Medulla oblongata (tissue), 1 donor: ENCODE results near the gene SESN3.
"Not testable (repeated sequence)": the region's sequence is repeated elsewhere in the genome, so short reads cannot be mapped to it uniquely, and the experiment has no call there.

Experiments
- DNase-seq: peaks from one replicate; pipeline ENCODE4 v3.0.0-alpha.2; 2015; ENCODE audit errors: extremely low spot score

Gene SESN3

DNA sequence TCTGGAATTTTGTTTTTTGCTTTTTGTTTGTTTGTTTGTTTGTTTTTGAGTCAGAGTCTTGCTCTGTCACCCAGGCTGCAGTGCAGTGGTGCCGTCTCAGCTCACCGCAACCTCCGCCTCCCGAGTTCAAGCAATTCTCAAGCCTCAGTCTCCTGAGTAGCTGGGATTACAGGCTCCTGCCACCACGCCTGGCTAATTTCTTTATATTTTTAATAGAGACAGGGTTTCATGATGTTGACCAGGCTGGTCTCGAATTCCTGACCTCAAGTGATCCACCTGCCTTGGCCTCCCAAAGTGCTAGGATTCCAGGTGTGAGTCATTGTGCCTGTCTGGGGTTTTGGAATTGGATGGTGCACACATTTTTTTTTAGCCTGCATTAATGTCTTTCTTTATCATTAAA, 20.9 kb upstream of the SESN3 start:
- DNase-seq = not testable (repeated sequence)

DNA sequence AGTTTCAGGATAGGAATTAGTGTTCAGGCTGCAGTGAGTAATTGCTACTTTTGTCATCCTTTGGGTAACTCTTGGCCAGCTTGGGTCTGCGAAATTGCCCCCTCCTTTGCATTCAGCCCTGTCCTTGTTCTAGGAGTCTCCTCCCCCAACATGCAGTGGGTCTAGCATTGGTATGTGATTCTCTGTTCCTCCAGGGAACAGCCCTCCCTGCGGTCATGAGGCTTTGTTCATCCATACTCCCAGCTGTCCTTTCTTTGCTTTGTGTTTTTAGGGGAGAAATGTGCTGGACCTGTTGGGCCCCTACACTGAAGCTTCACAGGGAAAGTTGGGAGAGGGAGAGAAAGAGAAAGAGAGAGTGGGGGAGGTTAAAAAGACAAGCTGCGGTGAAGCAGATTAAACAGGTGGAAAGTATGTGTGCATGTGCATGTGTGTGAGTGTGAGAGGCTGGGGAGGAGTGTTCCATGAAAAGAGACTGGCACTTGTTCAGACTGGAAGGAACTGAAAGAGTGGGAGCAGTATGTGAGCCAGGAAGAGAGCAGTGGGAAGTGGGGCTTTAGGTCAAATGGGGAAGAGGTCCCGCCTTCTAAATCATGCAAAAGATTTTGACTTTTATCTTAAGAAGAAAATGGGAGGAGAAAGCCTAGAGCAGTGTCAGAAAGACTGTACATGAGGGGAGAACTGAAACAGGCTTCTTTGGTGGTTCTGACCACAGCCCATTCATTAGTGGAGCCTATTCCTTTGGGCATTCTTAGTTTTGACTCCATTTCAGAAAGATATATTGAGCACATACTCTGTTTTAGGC, 17.9 kb upstream of the SESN3 start:
- DNase-seq = peak; percentile 24

DNA sequence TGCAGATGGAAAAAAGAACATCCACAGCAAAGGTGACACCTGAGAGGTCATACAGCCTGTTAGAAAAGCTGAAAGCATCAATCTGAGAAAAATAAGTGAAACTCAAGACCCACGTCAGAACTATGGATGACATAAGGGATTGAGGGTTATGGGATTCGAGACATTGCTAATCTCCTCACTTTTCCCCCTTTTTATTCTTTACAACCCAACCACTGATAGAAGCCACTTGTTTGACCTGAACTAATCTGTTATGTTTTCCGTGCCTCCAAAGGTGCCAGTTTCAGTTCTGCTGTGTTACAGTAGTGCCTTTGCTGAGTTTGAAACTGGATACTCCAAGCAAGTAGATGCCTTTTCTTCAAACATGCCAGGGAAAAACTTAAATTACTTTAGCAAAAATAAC, 16.9 kb upstream of the SESN3 start:
- DNase-seq = no peak

DNA sequence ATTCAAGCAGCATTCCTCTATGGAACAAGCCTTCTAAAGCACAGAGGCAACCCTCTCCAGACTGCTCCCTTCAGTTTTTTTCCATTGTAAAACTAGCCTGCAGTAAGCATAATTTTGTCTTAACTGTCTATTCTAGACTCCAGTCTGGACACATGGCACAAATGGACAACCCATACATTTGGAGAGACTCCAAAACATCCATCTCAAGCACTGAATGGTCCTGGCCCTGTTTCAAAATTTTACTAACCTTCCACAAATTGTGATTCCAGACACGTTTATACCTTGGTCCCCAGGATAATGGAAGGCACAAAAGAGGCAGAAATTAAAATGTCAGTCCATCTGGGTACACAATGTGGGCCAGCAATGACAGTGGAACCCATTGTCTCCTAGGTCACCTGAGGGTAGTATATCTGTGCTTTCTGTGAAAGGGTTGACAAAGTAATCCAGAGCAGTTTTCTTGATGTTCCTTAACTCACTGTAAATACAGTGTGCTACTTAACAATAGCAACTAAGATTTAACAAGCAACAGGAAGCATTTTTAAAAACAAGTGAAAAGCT, 16.2 kb upstream of the SESN3 start:
- no peak for DNase-seq

DNA sequence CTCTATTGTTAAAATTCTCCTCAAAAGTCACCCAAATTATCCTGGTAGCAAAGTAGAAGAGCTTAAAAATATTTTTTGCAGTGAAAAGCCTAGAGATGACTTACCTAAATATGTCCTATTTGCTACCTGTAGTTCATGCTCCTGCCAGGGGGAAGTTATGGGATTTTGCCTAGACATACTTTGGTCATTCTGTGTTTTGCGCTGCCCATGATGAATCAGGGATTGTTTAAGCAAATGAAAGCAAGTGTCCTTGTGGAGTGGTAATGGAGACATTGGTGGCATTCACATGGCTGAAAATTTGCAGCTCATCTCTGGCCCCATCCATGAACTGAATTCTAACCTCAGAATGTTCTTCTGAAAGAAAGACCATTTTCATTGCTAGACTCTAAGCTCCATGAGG, 14.6 kb upstream of the SESN3 start:
- no peak for DNase-seq

DNA sequence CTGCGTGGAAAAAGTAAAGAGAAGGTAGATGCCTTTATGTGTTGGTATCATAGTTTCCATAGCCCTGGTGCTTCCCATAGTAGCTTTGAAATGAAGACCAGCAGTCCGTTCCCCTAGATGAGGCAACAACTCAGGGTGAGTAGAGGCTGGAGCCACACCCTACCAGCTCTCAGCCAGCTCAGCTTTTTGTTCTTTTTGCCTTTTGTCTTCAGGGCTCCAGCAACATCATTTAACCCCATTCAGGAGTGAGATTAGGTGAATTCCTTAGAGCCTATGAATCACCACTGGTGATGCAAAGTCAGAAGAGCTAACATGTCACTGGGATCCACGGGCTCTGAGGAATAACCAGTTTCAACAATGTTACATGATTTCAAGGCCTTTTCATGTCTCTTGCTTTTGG, 14.0 kb upstream of the SESN3 start:
- DNase-seq = no peak

DNA sequence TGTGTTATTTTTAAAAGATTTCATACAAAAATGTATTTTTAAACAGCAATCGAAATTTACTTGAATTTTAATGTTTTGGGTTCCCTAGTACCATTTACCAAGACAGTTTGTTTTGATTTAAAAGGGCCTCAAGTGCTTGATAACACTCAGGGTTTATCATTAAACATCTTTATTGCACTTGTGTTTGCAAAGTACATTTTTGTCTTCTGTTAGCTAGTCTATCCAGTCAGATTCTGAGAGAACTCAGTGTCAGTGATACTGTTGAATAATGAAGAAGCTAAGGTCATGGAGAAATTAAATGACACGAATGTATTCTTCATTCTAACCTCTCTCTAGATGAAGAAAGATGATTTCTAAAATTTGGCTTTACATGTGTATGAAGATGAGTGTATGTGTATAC, 12.7 kb upstream of the SESN3 start:
- DNase-seq = no peak

DNA sequence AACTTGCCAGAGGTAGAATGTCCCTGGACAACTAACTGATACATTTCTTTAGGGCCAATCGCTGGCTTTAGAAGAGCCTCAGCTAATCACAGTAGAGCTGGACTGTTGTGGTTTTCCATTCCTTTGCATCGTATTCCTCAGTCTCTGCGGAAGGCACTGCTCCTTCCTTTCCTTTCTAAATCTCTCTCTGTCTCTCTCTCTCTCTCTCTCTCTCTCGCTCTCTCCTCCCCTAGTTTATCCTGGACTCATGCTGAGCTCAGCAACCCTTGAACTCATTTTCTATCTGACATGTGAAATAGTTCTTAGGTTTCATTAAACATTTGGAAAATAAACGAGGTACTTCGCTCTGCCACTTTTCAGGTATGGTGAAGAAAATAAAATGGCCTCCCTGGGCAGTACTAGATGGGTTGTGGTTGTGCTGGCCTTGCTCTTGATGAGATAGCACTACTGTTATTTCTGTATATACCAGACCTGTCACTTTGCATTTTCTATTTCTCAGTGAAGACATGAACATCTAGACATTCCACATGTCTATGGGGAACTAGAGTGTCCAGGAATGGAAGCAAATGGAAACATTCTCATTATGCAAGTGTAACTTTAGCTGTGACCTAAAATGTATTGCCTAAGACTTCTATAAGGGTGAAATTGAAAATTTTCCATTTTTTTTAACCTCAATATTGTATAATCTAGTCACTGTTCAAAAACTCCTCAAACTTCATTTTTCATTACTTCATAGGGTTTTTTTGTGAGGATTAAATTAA, 12.0 kb upstream of the SESN3 start:
- no peak for DNase-seq

DNA sequence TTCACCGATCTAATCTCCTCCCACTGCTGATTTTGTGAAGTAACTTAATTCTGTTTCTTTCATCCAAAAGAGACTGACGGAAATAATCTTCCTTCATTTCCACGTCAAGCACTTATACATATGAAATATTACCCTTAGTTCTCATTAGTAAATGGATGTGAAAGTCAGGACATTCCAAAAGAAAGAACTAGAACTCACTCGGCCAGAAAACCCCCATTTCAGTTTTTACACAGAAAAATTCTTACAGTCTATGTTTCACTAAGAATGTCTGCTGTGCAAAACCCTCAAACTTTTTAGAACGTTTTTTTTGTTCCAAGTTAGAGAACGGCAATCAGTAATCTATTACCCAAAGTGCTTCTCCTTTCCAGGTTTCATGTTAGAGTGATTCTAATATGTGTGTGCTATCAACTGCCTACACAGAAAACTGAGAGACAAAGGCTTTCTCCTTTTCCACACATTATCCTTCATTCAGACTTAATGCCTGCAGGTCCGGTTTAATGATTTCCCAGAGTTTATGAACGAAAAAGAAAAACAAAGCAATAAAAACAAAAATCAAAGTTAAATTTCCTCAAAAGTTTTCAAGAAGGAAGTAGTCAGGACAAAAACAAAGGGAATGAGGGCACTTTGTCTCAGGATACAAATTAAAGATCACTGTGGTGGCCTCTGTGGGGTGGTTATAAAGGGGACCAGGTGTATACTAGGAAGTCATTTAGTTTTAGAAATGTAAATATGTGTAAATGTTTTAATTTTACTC, 11.3 kb upstream of the SESN3 start:
- no peak for DNase-seq

DNA sequence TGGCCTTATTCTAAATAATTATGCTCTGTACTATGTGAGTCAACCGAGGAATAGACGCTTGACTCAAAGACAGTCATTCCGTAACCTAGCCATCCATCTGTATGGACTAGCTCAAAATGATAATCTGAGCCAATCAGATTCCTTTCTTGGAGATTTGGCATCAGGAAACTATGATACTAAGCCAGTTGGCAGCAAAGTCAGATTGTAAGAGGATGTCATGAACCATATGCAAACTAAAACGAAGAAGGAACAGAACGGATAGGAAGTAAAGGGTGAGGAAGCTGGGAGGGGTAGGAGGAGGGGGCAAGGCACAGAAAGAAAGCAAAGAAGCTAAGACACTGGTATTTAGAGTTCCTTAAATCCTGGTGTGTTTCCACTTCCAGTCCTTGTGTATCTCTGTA, 10.7 kb upstream of the SESN3 start:
- DNase-seq = peak; percentile 43

DNA sequence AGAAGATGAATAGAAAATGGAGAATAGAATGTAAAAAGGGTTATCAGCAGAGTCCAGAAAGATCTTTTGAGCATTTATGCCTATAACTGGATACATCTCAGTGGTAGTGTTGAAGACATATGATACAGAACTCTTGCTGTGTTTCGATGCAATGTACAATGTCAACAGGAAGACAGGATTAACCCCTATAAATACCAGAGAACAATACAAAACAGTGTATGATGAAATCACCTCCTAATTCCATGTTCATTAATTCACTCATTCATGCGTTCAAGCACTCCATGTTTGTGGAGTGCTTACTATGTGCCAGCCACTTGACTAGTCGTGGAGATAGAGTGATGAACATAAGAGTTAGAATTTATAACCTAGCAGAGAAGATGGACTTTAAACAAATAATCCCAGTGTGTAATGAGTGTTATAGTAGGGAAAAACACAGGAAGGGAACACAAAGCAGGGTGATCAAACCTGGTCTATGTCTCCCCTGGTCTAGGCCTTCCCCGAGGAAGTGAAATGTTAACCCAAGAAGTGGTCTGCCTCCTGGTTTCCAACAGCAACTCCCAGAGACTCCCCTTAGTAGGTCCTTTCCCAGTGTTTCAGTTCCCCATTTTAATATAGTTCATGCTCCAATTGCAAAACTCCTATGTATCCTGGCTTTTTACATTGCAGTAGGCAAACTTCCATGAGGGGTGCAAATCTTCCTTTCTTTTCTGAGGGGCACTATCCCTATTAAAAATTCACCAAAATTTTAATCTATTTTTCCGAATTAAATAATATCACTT, 9.1 kb upstream of the SESN3 start:
- DNase-seq = no peak

DNA sequence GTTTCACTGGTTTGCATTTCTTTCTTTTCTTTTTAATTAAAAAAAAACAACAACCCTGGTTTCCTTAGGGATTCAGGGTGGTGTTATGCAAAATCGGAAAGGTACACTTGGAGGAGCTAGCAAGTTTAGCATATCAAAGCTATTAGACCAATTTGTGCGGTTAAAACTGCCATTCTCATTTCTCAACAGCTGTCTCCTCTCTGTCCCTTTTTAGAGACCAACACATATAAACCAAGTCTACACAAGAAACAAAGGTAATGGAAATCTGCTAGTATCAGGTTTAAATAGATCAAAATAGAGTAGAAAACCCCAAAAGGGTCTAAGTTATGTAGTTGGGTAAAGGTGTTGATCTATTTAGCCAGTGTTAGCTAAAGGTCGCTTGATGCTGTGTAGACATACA, 1.7 kb upstream of the SESN3 start:
- no peak for DNase-seq

DNA sequence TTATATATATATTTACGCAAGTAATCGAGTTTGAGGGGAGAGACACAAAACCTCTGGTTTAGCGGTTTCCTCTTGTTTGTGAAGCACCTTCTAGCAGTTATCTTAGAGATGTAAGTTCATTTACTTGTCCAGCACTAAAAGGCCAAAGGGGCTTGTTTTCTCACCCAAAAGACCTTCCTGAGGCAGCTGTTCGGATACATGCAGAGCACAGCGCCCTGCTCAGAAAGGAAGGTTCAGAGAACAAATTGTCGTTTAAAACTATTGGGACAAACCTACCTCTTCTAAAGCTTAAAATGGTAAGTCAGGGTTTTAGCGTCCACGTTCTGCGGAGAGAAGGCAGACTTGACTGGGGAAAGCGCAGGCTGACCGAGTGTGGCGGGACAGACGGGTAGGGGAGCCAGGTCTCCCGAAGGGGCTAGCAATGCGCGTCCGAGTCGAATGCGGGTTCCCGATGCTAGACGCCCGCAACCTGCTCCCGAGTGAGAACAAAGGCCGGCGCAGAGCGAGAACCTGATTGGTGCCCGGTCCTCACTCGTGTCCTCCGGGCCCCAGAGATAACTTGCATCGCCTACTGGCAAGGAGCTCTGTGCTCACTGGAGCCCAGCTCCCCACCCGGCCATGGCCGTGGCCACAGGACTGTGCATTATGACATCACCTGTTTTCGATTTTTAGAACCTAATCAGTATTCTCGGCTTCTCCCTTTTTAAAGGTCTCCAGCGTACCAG, 1.0 kb upstream of the SESN3 start:
- DNase-seq = peak; percentile 84

DNA sequence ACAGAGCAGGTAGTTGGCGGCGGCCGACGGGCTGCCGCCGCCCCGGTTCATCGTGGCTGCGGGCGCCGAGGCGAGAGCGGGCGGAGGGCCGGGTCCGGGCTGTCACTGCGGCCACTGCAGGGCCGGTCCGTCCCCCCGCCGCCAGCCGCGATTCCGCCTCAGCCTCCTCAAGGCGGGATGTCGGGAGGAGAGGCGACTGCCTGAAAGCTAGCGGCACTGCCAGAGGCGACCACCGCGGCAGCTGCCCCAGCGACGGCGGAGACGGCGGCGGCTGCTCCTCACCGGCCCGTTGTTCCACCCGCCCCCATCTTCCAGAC, 234 bp downstream of the SESN3 start:
- DNase-seq = no peak

DNA sequence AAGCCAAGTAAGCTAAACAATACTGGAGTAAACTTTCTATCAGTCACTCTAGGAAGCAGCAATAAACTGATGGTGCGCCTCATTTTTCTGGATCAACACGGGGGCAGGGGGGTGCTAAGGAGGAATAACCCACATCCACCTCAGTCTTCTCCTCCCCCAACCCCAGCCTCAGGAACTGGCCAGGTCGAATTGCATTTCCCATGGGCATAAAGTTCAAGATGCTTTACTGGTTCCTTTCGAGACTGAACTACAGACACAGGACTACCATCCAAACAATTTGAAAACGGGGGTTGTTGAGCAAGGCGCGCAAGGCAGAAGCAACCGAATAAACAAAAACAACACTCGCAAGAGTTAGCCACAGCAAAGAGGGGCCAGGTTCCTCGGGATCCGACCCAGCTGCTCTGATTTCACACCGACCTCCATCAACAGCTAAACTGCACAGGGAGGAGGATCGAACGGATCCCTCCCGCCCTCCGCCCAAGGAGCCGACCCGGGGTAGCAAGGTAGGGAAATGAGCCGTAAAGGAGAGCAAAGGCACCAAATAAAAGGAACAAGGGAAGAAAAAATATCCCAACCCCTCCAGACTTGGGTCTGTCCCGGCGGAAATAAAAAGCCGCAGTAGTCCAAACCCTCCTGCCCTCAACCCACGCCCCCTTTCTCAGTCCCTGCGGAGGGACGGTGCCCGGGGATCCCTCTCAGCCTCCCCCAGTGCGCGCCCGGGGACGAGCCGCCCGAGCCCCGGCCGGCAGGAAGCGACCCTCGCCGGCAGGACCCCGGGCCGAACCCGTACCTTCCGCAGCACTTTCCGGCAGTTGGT, 801 bp downstream of the SESN3 start:
- peak; percentile 66 for DNase-seq

DNA sequence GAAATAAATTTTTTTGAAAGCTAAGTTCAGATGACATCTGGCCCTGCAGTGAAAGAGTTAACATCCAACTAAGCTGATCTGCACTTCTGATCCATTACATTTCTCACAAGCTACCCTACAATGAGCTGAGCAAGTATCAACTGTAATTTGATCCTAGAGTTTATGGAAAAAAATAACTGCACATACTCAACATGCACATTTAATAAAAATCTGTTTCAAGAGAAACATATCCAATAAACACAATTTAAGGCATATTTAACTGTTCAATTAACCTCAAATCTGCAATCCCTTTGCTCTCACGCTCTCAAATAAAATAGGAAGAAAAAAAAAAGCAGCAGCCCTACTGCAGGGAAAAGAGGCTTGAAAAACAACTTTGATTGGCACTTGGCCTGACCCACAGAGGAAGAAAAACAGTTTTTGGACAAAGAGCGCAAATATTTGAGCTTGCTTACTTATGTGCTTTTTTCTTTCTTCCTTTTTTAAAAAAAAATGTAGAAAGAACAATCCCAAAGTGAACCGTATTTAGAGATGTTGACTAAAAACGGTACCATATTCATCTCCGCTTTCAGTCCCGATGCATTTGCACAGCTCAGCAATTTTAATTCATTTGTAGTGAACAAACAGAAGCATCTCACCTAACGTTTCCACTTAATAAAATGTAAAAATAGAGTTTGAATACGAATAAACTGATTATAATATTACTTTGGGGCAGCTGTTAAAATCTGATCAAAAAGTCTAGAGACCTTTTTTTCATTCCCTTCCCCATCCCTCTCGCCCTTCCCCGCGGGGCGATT, 1.6 kb downstream of the SESN3 start:
- peak; percentile 68 for DNase-seq

DNA sequence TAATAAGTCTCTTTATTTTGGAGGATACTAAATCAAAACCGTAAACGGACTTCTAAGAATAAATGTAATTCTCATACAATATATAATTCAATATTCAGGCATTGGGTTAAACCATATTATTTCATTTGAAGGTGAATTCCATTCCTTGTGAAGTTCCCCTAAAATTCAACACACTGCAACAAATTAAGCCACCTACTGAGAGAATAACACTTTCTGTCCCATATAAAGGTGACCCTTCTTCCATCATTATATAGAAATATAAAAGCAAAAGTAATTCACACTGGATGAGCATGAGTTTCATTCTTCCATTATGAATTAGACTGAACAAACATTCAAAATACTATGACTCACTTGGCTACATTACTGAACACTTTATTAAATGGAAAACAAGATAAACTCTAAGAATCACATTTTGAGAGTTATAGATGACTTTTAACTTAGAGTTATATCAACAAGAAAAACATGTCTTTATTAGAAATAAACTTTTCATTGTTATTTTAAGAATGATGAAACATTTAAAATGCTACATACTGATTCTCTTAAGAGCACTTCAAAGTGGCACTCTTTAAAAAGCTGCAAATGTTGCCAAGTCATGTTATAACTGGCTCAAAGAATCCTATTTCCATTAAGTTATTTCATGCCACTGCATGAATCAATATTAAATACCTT, 2.8 kb downstream of the SESN3 start:
- DNase-seq = no peak

DNA sequence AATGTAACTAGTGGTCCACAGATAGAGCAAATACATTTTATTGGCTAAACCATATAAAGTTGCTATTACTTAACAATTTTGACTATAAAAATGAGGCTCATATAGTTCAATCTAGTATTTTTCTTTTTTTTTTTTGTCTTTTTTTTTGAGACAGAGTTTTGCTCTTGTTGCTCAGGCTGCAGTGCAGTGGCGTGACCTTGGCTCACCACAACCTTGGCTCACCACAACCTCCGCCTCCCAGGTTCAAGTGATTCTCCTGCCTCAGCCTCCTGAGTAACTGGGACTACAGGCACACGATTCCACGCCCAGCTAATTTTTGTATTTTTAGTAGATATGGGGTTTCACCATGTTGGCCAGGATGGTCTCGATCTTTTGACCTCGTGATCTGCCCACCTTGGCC, 3.9 kb downstream of the SESN3 start:
- DNase-seq = not testable (repeated sequence)

DNA sequence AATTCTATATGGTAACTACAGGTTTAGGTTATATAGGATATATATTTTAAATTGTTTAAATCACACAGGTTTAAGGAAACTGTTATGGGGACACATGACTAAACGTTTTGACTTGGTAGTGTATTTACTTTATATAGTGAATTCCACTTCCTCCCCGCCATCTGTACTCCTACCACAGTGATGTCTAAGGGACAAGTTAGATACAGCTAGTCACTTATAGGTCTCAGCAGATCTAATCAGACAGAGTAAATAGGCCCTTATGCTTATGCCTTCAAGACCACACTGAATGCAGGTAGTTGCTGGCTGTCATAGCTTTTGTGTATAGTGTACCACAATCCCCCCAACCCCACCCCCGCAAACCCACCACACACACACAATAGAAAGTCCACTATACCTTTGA, 8.2 kb downstream of the SESN3 start:
- DNase-seq = no peak
